MM.1S (cell line): Measurements from ENCODE around the gene PDPN.

Source experiments
- CTCF ChIP-seq: fragments of 300-600 bp; sonication (generic); IDR thresholded peaks from 2 replicates; pipeline ENCODE4 v1.5.1; 2016; ENCODE audit warnings: antibody characterized with exemption, low read length, mixed read lengths
- EZH2phosphoT487 ChIP-seq: fragments of 300-600 bp; sonication (generic); IDR thresholded peaks from 2 replicates; pipeline ENCODE4 v1.6.1; 2018; ENCODE audit warnings: antibody characterized with exemption, low read length

GRCh38 chr1:13595411-13595810 is 11.8 kb downstream of the PDPN start:
- no peak for TF ChIP-seq CTCF
- TF ChIP-seq EZH2phosphoT487 = no peak
